Measurements from ENCODE around the gene PBRM1. TPM values are rescaled to one million over a fixed set of nuclear protein-coding genes. Genes with fewer than 3 reads are reported as not detected.

The PBRM1 gene
- total RNA-seq, 4 donors from 2014 or later, result 51.6 to 78.7 (median 74.0) TPM

- no peak for DNase-seq (ENCODE audit: low spot score in 2 of 2)
- intact Hi-C loops (cut with DNase I; ENCODE audit: low total_unique reads), result no loop called here
- TF ChIP-seq CTCF (IDR thresholded peaks at IDR 0.05) (no peak), POLR2A (IDR thresholded peaks at IDR 0.05) (no peak)
- no peak overlapping the region for H3K4me3 ChIP-seq (ENCODE audit: low read depth, poor library complexity, severe bottlenecking)
- WGBS, 2 donors, result 85 to 89% methylated on average over 1 of the region's 1 CpG
Measured at GRCh38 chr3:52555056-52555455, 130.7 kb downstream of the PBRM1 start.

- 81 to 91% methylated on average over 5 of the region's 5 CpGs for WGBS, 2 donors
- DNase-seq (ENCODE audit: low spot score in 2 of 2), result no peak
- intact Hi-C loops (cut with DNase I; ENCODE audit: low total_unique reads), result no loop called here
- TF ChIP-seq CTCF (IDR thresholded peaks at IDR 0.05), result no peak
- no peak for TF ChIP-seq POLR2A (IDR thresholded peaks at IDR 0.05)
- H3K4me3 ChIP-seq (ENCODE audit: low read depth, poor library complexity, severe bottlenecking), result no peak overlapping the region
Measured at GRCh38 chr3:52554026-52554755, 131.5 kb downstream of the PBRM1 start.

- DNase-seq (ENCODE audit: low spot score in 2 of 2), result no peak
- intact Hi-C loops (cut with DNase I; ENCODE audit: low total_unique reads), result no loop called here
- TF ChIP-seq POLR2A (IDR thresholded peaks at IDR 0.05), result no peak
- no peak for TF ChIP-seq CTCF (IDR thresholded peaks at IDR 0.05)
- WGBS, 2 donors, result 75 to 83% methylated on average over 3 of the region's 3 CpGs
- H3K4me3 ChIP-seq (ENCODE audit: low read depth, poor library complexity, severe bottlenecking), result no peak overlapping the region
Measured at GRCh38 chr3:52552089-52552488, 133.6 kb downstream of the PBRM1 start.

GRCh38 chr3:52551118-52551517, 134.6 kb downstream of the PBRM1 start:
- intact Hi-C loops (cut with DNase I; ENCODE audit: low total_unique reads), result no loop called here
- H3K4me3 ChIP-seq (ENCODE audit: low read depth, poor library complexity, severe bottlenecking), result no peak overlapping the region
- TF ChIP-seq POLR2A (IDR thresholded peaks at IDR 0.05) (no peak), CTCF (IDR thresholded peaks at IDR 0.05) (no peak)
- no peak for DNase-seq (ENCODE audit: low spot score in 2 of 2)

- 81 to 87% methylated on average over 2 of the region's 2 CpGs for WGBS, 2 donors
Measured at GRCh38 chr3:52547143-52547542, 138.6 kb downstream of the PBRM1 start.

GRCh38 chr3:52546111-52546901, 139.4 kb downstream of the PBRM1 start:
- intact Hi-C loops (cut with DNase I; ENCODE audit: low total_unique reads), result no loop called here
- no peak for DNase-seq (ENCODE audit: low spot score in 2 of 2)
- H3K4me3 ChIP-seq (ENCODE audit: low read depth, poor library complexity, severe bottlenecking), result no peak overlapping the region
- TF ChIP-seq CTCF (IDR thresholded peaks at IDR 0.05), result no peak
- no peak for TF ChIP-seq POLR2A (IDR thresholded peaks at IDR 0.05)
- 73 to 75% methylated on average over 3 of the region's 3 CpGs for WGBS, 2 donors

More at GRCh38 chr3:52547143-52547542, 138.6 kb downstream of the PBRM1 start:
- DNase-seq (ENCODE audit: low spot score in 2 of 2), result no peak
- intact Hi-C loops (cut with DNase I; ENCODE audit: low total_unique reads), result no loop called here
- no peak for TF ChIP-seq POLR2A (IDR thresholded peaks at IDR 0.05)
- H3K4me3 ChIP-seq (ENCODE audit: low read depth, poor library complexity, severe bottlenecking), result no peak overlapping the region
